ENCODE results near the gene GRIK4.
A peak's percentile ranks its signal among the peaks of the same experiment; 100 is the strongest.
"Not testable (repeated sequence)": the region's sequence is repeated elsewhere in the genome, so short reads cannot be mapped to it uniquely, and the experiment has no call there.

The GRIK4 gene

DNA sequence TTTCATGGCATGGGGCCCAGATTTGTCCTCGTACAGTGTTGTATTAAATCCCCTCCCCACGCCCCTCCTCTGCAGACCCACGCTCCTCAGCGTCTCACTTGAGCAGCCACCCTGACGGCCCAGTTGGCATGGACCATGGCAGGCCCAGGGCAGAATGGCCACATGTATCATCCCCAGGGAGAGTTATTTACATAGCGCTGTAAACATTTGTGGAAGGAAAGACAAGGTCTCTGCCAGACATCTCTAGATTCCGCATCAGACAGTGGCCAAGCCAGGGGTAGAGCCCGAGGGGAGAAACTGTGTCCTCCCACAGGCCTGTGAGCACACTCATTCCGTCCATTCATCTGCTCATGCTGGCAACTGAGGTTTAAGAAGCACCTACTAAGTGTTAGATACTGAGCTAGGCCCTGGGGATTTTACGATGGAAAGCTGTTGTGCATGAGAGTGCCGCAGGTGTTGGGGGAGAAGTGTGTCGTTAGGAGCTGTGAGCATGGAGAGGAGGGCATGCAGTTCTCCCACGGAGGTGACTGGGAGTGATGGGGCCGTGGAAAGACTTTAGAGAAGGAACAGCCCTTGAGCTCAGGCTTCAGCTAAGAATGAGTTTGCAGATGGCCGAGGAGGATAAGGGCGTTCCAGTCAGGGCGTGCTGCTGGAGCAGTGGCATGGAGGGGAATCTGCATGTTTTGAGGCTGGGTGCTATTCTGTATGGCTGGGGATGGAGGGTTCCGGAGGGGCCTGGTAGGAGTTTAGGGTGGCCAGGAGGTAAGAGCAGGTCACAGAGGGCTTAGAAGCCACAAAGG lies 94.9 kb downstream of the GRIK4 start:
- no peak for DNase-seq (ENCODE audit: low spot score)

DNA sequence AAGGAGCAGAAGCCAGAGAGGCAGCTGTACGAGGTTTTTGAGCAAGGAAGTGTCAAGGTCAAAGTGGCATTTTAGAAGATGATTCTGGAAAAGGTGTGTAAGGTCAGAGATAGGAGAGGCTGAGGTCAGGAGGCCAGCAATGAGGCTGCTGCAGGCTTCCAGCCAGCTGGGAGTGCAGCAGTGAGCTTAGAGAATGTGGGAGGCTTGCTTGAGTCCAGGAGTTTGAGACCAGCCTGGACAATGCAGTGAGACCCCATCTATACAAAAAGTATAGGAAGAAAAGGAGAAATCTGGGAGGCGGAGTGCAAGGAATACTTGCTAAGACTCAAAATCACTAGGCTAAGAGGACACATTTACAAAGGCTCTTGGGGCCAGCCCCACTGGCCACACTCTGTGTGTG lies 96.5 kb downstream of the GRIK4 start:
- DNase-seq (ENCODE audit: low spot score), result no peak

DNA sequence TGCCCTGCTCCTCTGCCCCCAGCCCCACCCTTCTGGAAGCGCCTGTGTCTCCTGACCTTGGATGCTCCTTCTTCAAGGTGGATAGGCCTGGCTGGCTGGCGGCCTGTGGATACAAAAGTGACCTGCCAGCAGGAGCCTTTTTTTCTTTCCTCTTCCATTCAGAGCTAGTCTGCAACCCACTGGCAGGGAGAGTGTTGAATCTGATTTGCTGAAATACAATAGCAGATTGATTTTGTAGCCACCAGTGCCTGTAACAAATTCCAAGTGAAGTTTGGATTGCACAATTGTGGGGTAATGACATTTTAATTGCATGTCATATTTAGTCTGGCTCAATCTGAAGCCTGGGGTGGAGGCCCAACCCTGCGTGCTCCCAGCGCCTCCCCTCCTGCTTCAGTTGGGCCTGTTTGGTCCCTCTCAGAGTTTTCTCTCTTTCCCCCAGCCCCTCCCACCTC lies 97.2 kb downstream of the GRIK4 start:
- no peak for DNase-seq (ENCODE audit: low spot score)

DNA sequence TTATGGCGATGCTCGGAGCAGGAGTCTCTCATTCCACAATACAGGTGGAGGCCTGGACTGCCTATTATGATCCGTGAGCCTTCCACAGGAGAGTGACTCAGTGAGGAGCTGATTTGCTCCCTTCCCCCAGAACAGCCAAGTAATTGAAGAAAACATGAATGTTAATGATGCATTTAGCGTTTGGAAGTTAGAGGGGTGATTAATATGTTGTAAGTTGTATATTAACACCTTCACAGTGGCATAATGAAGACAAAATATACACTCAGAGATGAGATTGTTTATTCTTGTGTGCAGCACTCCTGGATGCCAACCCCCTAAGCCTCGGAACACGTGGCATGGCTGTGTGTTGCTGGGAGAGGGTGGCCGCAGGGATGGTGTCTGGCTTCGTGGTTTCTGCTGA lies 98.6 kb downstream of the GRIK4 start:
- no peak for DNase-seq (ENCODE audit: low spot score)

DNA sequence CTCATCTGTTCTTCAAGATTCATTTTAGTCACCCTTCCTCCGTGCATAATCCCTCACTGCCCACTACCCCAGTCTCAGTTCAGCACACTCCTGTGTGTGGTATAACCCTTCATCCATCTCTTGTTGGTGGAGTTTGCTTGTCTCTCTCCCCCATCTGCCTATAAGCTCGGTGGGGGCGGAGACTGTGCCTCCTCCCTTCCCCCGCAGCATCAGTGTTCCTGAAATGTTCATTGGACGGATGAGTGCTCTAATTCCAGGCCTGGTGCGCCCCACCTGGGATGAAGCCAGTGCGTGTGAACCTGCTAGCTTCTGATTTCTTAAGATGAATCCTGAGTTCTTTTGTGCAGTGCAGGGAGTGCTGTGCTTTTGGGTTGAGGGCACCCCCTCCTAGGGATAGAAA lies 100.0 kb downstream of the GRIK4 start:
- no peak for DNase-seq (ENCODE audit: low spot score)

DNA sequence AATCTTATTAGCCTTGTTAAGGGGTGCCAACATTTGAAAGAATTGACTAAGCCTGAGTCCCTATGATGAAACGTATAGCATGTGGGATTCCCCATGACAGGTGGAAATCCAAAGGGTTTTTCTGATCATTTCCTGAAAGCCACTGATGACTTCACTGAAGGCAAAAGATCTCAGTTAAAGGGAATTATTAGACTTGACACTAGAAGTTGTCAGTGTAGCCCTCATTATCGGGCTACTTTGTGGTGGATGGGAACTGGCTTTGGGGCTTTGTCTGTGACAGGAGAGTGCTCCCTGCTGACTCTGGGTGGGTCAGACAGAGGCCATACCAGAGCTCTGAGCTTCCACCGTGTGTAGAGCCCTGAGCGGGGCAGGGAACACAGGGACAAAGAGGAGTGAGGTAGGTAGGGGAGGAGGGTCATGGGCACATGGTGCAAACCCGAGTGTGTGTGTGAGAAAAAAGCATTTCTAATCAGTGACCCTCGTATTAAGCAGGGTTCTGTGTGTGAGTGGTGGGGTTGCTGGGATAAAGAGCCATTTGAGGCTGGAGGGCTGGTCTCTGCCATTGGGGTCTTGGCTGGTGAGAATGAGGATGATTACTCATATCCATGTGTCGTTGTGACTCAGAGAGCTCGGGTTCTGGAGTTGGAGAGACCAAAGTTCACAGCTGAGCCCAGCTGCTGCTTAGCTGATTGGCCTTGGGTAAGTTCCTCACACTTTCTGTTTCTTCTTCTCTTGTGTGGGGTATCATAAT lies 101.1 kb downstream of the GRIK4 start:
- DNase-seq (ENCODE audit: low spot score), result peak; percentile 47

DNA sequence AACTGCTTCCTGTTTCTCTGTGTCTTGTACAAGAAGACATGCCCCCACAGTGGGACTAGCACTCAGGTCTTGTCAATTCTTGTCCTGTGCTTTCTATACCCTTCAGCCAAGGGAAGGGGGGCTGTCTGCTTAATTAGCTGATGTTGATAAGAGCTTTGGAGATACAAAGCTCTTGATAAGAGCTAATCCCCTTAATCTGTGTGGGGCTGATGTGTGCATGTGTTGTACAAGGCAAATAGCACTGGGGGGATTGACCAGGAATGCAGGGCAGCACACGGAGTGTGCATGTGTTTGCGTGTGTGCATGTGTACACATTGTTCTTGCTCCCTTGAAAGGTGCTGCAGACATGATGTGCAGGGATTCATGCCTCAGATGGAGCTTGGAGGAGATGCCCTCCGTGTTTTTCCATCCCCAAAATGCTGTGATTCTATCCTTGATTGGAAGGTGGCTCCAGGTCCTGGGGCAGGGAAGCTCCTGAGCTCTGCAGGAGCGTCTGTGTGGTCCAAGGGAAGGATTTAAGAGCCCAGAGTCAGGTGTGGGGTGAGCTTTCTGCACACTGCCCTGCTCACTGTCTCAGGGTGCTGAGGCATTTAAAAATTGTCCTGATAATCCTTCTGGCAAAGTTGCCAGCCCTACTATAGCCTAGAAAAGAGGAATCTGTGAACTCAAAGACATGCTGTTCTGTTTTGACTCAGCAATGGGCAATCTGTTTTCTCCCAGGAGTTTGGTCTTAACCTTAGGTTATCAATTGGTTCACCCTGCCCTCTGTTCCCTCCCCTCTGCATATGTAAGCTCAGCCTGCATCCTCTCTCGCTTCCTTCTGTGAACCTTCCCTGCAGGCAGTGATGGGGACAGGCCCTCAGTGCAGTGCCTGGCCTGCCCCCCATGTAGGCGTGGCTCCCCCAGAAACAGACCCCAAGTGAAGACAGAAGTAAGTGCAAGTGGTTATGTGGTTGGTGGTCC lies 102.0 kb downstream of the GRIK4 start:
- peak; percentile 76 for DNase-seq (ENCODE audit: low spot score)

DNA sequence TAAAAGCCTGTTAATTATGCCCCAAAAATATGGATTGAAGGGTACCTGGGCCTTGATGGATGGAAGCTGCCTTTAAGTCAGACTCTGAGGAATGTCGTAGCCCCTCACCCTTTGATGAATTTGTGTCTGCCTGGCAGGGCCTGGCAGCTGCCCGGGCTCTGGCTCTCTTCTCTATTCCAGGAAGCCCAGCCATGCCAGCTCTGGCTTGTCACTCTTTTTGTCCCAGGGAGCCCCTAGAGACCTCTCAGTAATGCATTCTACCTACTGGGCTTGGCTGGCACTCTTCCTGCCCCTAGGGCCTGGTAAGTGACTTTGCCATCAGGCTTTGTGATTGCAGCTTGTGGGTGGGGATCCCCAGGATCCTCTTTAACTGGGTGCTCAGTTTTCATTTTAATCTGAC lies 103.8 kb downstream of the GRIK4 start:
- DNase-seq (ENCODE audit: low spot score), result no peak

DNA sequence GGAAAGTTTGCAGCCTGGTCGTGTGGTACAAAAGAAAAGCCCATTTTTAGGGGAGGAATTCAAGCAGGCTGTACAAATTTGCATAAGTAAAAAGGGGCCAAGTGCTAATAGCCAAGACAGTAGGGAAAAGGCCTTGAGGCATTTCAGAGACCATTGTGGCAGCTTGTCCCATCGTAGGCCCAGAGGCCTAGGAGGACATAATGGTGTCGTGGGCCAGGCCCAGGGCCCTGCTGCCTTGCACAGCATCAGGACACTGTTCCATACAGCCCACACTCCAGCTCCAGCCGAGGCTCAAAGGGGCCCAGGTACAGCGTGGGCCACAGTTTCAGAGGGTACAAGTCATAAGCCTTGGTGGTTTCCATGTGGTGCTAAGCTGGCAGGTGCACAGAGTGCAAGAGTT lies 106.9 kb downstream of the GRIK4 start:
- no peak for DNase-seq (ENCODE audit: low spot score)

DNA sequence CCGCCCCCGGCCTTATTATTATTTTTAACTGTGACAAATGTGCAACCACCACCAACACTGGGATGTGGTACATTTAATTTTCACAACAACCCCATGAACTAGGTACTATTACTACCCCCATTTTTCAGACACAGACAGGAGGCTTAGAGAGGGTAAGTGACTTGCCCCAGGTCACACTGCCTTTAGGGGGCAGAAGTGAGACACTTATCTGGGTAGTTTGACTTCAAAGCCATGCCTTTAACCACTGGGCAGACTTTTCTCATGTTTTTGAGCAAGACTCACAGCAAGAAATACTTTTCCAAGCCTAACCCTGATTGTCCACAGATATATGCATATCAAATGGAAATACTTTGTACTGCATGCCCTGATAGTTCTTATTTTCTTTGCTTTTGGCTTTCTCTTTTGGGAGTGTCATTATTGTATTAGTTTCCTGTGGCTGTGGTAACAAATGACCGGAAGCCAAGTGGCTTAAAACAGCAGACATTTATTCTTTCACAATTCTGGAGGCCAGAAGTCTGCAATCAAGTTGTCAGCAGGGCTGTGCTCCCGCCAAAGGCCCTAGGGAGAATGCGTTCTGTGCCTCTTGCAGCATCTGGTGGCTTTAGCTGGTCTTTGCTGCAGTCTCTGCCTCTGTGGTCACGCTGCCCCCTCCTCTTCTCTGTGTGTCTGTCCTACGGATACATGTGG lies 110.8 kb downstream of the GRIK4 start:
- no peak for DNase-seq (ENCODE audit: low spot score)

DNA sequence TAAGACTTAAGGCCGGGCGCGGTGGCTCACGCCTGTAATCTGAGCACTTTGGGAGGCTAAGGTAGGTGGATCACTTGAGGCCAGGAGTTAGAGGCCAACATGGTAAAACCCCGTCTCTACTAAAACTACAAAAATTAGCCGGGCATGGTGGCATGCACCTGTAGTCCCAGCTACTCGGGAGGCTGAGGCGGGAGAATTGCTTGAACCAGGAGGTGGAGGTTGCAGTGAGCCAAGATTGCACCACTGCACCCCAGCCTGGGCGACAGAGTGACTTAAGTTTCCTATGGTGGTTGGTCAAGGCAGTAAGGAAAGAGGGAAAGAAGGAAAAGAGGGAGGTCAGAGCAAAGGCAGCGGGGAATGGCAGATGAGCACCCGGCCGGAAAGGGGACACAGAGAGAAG lies 113.4 kb downstream of the GRIK4 start:
- DNase-seq (ENCODE audit: low spot score), result not testable (repeated sequence)

DNA sequence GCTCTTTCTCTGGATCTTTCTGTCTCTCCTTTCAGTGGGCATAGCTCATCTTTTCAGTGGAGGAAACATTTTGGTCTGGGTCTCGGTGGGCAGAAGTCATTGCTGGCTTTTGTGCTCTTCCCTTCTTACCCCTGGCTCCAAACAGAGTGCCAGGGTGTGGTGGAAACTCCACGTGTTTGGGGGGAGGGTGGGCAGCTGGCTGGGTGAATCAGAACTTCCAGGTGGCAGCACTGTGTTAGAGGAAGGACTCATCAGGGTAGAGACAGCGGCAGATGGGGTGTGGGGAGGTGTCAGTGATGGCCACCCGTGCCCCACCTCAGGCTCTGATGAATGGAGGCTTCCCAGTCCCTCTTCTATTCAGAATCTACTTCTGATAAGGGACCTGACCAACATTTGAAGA lies 114.0 kb downstream of the GRIK4 start:
- no peak for DNase-seq (ENCODE audit: low spot score)

DNA sequence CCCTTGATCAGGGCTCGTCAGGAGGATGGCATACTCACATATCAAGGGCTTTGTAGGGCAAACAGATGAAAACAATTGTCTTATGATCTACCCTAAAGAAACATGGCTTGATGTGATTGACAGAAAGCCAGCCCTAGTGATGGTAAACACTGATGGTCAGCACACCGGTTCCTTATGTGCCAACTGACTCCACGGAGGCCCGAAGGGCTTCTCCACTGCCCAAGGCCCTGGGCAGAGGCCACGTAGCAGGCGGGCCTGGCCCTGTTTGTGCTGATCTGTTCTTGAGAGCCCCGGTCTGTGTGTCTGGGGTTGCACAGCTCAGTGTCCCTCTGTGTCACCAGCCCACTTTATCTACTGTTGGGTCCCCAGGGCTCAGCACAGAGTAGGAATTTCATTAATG lies 115.2 kb downstream of the GRIK4 start:
- no peak for DNase-seq (ENCODE audit: low spot score)

DNA sequence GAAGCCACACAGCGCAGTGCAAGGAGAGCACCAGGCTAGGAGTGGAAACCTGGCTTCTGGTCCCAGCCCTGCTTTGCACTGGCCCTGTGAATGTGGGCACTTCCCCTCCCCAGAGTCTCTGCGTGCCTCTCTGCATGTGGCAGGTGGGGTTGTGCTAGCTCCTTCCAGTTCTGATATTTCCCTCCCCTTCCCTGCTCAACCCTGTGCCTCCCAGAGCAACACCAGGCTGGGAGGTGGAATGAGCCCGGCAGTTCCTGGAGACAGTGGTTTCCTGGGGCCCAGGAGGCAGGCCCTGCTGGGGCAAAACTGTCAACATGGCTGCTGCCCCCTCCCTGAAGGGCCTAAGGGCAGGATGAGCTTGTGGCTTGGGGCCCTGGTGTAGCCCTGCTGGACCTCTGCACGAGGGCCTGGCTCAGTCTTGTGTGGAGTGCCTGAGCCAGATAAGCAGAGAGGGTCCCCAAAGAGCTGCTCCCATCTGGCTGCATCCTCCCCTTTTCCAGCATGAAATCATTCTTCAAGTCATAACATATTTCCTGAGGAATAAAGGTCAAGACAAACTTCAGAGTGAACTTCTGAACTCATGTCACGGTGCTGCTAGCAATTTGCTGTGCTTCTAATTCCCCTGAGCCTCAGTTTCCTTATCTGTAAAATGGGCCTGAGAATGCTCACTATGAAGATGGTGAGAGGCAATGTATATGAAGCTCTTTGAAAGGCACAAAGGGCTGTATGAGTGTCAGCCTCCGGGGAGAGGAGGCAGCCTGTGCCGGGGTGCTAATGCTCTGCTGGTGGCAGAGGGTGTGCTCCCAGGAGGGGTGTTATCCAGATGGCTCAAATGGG lies 116.0 kb downstream of the GRIK4 start:
- DNase-seq (ENCODE audit: low spot score), result no peak

DNA sequence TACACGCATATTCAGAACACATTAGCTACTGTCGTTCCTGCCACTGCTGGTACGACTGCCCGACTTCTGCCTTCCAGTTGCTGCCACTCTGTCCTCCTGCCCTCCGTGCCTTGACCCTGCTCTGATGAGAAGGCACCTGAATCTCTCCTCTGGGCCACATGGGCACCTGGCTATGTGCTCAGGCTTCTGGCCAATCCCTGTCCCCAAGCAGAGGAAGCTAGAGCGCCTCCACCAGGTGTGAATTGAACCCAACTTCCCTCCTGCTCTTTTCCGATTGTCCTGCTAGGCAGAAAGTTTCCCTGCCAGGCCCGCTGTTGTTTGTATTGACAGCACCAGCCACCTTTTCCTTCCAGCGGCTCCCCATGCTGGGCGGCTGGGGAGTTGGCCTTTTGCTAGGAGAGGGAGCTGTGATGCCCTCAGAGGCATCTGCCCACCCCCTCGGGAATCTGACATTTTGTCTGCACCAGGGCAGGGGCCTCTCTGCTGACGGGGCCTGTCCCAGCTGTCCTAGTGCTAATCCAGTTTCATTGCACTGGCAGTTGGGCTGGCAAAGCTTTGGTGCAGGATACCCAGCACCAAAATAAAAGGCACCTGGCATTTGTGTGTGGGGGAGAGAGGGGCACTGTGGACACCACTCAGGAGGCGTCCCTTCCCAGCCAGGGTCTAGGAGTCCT lies 118.0 kb downstream of the GRIK4 start:
- no peak for DNase-seq (ENCODE audit: low spot score)

DNA sequence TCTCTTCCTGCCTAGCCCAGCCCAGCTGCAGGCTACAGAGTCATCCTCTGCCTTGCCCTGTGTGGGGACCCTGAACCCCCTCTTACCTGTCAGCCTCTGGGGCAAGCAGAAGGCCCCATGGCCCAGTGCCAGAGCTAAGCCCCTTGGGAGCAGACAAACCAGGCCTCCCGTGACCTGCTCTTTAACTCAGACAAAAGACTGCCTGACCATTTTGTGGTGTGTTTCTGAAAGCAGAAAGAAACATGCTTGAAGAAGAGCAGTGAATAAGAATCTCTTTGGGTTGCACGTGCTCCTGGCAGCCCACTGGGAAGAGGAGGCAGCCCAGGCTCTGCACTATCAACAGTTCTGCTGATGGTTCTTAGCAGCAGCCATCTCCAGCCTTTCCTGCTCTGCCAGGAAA lies 118.6 kb downstream of the GRIK4 start:
- no peak for DNase-seq (ENCODE audit: low spot score)

DNA sequence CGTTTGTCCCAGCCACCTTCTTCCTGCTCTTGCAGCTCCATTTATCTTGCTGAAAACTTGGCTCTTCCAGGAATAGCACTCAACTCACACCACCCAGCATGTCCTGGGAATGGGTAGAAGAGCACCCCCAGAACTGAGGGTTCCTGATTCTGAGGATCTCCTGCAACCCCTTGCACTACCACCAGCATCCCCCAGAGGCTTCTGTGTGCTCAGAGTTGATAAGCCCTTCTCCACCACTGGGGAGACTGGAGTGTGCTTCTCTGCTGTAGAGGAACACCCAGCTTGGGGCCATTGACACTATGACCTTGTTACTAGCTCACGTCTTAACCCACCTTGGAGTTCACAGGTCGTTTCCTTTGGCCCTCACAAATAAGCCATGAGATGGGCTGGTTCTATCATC lies 121.0 kb downstream of the GRIK4 start:
- DNase-seq (ENCODE audit: low spot score), result no peak

DNA sequence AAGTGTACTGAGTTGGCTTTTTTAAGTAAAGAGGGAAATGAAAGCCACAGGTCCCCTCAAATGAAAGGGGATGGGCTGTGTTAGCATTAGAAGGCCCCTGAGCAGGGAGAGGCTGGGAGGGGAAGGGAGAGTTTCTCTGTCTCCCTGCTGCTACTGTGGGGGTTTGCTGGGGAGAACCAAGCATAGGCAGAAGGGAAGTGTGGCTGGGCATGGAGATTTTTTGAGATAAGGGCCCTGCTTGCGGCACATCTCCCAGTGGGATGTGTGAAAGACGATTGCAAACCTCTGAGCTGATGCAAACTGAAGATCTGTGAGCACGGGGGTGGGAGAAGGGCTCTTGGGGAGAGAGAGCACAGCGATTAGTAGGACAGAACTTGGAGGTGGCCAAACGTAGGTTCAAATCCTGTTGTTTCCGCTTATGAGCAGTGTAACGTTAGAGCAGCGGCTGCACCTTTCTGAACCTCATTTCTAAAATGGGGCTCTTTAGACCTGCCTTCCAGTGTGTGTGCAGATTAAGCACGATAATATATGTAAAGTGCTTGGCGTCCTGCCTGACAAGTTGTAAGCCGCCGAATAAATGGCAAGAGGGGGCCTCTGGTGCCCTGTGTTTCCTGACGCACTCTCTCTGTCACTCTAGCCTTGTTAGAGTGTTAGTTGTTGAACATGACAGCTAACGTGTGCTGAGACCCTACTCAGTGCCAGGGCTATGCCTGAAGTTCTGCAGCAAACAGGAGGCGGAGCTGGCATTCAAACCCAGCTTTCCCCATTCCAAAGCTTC lies 122.3 kb downstream of the GRIK4 start:
- DNase-seq (ENCODE audit: low spot score), result no peak

DNA sequence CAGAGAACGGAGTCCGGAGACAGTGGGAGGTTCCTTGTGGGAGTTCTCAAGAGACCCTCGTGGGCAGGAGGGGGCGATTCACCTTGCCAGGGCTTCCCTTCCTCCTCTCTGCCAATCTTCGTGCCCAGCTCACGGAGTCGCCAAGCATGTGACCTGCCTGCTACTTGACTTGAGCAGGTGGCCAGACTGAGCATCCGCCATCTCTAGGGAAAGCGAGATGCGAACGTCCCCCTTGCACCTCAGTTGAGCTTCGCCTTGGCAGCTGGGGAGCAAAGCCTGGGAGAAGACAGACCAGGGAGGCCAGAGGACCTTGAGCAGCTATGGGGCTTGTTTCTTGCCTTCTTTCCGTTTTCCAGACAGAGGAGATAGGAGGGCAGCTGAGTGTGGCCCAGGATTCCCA lies 123.2 kb downstream of the GRIK4 start:
- DNase-seq (ENCODE audit: low spot score), result no peak

Measured in D341Med (cell line).